Colonic mucosa (tissue), 4 donors: Measurements from ENCODE around the gene EYS. TPM values are rescaled to one million over a fixed set of nuclear protein-coding genes. Genes with fewer than 3 reads are reported as not detected.

Experiments used
- DNase-seq: peaks from one replicate; pipeline ENCODE4 v3.0.0-alpha.2; 2020
- H3K27ac ChIP-seq: fragments of 200-600 bp; one replicate; pipeline ENCODE4 v1.8.0; 2021
- H3K27me3 ChIP-seq: fragments of 200-600 bp; one replicate; pipeline ENCODE4 v1.8.0; 2021
- H3K36me3 ChIP-seq: fragments of 200-600 bp; one replicate; pipeline ENCODE4 v1.8.0; 2021
- H3K4me1 ChIP-seq: fragments of 200-600 bp; one replicate; pipeline ENCODE4 v1.8.0; 2021; ENCODE audit warnings: mild to moderate bottlenecking
- H3K4me3 ChIP-seq: fragments of 200-600 bp; one replicate; pipeline ENCODE4 v1.8.0; 2021
- H3K9ac ChIP-seq, 2 donors: one replicate each; pipeline ENCODE4 v1.7.0; 2013; ENCODE audit warnings: control low read depth in 2 of 2, low read depth in 2 of 2, low read length in 2 of 2
- H3K9me3 ChIP-seq: fragments of 200-600 bp; one replicate; pipeline ENCODE4 v1.8.0; 2021
- CTCF ChIP-seq: fragments of 200-600 bp; IDR thresholded peaks from one replicate; pipeline ENCODE4 v1.8.0; 2022; ENCODE audit warnings: antibody characterized with exemption, mild to moderate bottlenecking
- intact Hi-C: fragments of 100-400 bp; cut with DNase I; formaldehyde crosslinking; loops from one replicate; pipeline ENCODE4 v1.14.1; 2022
- total RNA-seq, 2 donors: library from RNA; stranded (reverse); fragmentation: NEBNext Ultra II Directional in 1 of 2; extraction: Animal tissue kit (Norgen Biotek cat#: 25700) in 1 of 2; gene quantifications; one replicate each; pipeline ENCODE4 v1.2.1, GENCODE V29; 2021
- donor health status: healthy.
- donor health status: DM: no; HTN: no; CAD: no.
- donor health status: DM: no; HTN: no; CAD: no.

EYS gene
- total RNA-seq, 2 donors from 2014 or later: 0.64 to 0.82 TPM

GRCh38 chr6:64227863-64228262 is 1479.2 kb downstream of the EYS start:
- no peaks in the 10 kb centered on the region for H3K9me3 ChIP-seq
- H3K27ac ChIP-seq: no peak overlapping the region
- no peak for DNase-seq
- TF ChIP-seq CTCF: no peak
- H3K4me3 ChIP-seq: no peak overlapping the region
- intact Hi-C loops: no loop called here
- no peaks in the 10 kb centered on the region for H3K27me3 ChIP-seq
- H3K4me1 ChIP-seq: no peaks in the 10 kb centered on the region
- H3K36me3 ChIP-seq: no peaks in the 10 kb centered on the region
- no peak overlapping the region for H3K9ac ChIP-seq

GRCh38 chr6:64225503-64225902 is 1481.5 kb downstream of the EYS start:
- Histone ChIP-seq H3K4me3 (no peak overlapping the region), H3K27ac (no peak overlapping the region), H3K9me3 (no peaks in the 10 kb centered on the region), H3K9ac (no peak overlapping the region), H3K4me1 (no peaks in the 10 kb centered on the region), H3K27me3 (no peaks in the 10 kb centered on the region), H3K36me3 (no peaks in the 10 kb centered on the region)
- no peak for DNase-seq
- intact Hi-C loops: no loop called here
- TF ChIP-seq CTCF: no peak

GRCh38 chr6:64224819-64225218 is 1482.2 kb downstream of the EYS start:
- DNase-seq: no peak
- intact Hi-C loops: no loop called here
- Histone ChIP-seq H3K9ac (no peak overlapping the region), H3K4me3 (no peak overlapping the region), H3K27me3 (no peaks in the 10 kb centered on the region), H3K27ac (no peak overlapping the region), H3K9me3 (no peaks in the 10 kb centered on the region), H3K36me3 (no peaks in the 10 kb centered on the region), H3K4me1 (no peaks in the 10 kb centered on the region)
- no peak for TF ChIP-seq CTCF

- no peaks in the 10 kb centered on the region for H3K27me3 ChIP-seq
- no peak overlapping the region for H3K4me3 ChIP-seq
- TF ChIP-seq CTCF: no peak
- no peaks in the 10 kb centered on the region for H3K4me1 ChIP-seq
- no peaks in the 10 kb centered on the region for H3K9me3 ChIP-seq
- intact Hi-C loops: no loop called here
- DNase-seq: no peak
- H3K9ac ChIP-seq: no peak overlapping the region
- H3K27ac ChIP-seq: no peak overlapping the region
- no peaks in the 10 kb centered on the region for H3K36me3 ChIP-seq
Measured at GRCh38 chr6:64221776-64222175, 1485.2 kb downstream of the EYS start.

- intact Hi-C loops: no loop called here
- TF ChIP-seq CTCF: no peak
- Histone ChIP-seq H3K27ac (no peak overlapping the region), H3K36me3 (no peaks in the 10 kb centered on the region), H3K4me3 (no peak overlapping the region), H3K9me3 (no peaks in the 10 kb centered on the region), H3K9ac (no peak overlapping the region), H3K4me1 (no peaks in the 10 kb centered on the region), H3K27me3 (no peaks in the 10 kb centered on the region)
- DNase-seq: no peak
Measured at GRCh38 chr6:64220801-64221200, 1486.2 kb downstream of the EYS start.
